Measurements from ENCODE around the gene NSG2.
"Not testable (repeated sequence)": the region's sequence is repeated elsewhere in the genome, so short reads cannot be mapped to it uniquely, and the experiment has no call there.

Gene NSG2

DNA sequence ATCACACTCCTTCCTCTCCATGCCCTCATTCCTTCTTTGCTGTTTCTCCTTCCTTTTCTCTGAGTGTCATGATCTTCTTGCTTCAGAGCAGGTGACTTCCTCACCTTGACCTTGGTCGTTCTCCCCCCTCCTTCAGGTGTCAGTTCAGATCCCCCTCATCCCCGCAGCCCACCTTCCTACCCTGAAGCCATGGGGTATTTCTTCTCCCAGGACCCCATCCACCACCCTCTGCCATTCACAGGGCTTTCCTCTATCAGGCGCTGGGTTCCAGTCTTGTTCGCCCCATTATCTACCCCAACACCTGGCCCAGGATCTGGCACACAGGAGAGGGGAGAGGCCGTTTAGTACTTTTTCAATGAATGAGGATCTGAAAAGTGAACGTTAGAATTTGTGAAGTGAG, 101.0 kb downstream of the NSG2 start:
- in situ Hi-C loops (cut with HindIII; ENCODE audit: low sequenced_read_pairs), result no loop called here

DNA sequence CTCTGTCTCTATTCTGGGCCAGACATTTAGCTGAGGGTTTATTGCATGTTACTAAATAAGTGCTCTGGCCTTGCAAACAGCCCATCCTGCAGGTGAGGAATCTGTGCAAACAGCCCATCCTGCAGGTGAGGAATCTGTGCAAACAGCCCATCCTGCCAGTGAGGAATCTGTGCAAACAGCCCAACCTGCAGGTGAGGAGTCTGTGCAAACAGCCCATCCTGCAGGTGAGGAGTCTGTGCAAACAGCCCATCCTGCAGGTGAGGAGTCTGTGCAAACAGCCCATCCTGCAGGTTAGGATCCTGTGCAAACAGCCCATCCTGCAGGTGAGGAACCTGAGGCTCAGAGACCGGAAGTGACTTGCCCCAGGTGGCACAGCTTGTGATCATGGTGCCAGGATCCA, 101.5 kb downstream of the NSG2 start:
- in situ Hi-C loops (cut with HindIII; ENCODE audit: low sequenced_read_pairs), result not testable (repeated sequence)

GRCh38 chr5:174147551-174147950, 102.0 kb downstream of the NSG2 start:
- in situ Hi-C loops (cut with HindIII; ENCODE audit: low sequenced_read_pairs), result no loop called here

DNA sequence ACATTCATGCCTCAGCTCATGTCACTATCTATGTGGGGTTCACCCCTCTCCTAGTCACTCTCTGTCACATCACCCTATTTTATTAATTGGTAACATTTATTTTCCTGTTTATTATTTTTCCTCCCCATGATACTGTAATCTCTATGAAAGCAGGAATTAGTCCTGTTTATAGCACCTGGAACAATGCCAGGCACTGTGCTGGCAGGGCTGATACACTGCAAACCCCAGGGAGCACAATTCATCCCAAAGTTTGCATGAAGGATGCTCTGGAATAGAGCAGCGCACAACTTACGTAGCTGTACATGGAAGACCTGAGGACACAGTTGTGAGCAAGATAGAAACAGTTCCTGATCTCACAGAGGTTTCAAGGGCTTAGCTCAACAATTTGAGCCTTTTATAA, 103.2 kb downstream of the NSG2 start:
- in situ Hi-C loops (cut with HindIII; ENCODE audit: low sequenced_read_pairs), result no loop called here

DNA sequence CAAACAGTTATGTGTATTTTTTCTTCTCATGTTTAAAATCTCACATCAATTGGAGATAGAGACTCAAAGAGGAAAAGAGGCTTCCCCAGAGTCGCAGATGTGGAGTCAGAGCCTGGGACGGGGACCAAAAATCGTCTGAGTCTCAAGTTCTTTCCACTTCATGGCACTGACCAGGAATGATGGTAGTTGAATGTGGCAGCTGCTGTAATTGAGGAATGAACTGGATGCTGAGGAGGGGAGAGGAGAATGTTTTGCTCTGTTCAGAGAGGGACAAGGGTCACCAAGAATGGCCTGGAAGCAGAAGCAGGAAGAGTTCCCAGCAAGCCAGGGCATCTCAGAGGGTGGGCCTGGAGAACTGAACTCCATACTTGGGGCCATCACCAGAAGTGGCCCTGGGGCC, 103.9 kb downstream of the NSG2 start:
- in situ Hi-C loops (cut with HindIII; ENCODE audit: low sequenced_read_pairs), result no loop called here

DNA sequence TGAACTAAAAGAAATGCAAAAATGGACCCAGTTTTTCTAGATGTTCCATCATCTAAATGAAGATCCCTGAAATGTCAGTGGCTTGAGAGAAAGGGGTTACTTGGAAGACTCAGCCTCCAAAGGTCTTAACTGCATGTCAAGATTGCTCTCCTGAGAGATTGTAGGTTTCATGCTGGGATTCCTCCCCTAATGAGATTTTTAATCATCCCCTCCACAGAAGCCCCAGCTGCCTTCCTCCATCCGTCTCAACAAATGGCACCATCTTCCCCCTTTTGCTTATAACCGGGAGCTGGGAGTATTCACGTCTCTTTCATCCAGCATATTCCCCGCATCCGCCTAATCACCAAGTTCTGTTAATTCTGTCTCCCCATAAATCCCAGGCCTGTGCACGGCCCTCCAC, 104.5 kb downstream of the NSG2 start:
- in situ Hi-C loops (cut with HindIII; ENCODE audit: low sequenced_read_pairs), result no loop called here

DNA sequence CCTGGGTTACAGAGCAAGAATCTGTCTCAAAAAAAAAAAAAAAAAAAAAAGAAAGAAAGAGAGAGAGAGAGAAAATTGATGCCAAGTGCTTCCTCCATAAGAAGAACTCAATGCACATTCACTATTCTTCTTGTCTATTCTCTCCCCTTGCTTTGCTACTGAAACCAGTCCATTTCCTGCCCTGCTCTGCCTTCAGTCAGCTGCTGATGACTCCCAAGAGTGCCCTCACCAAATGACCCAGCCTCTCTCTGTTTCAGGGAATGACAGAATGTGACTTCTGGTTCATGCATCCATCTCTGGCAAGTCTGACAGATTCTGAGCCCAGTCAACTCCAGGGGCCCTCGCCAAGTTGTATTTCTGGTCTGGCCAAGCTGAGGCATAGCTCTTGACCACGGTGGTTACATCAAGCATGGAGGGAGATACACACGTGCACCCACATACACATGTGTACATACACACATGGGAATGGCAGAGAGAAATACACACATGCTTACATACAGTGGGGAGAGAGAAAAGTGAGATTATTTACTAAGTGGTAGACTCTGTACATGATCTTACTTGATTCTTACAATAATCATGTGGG, 106.2 kb downstream of the NSG2 start:
- in situ Hi-C loops (cut with HindIII; ENCODE audit: low sequenced_read_pairs), result no loop called here

- in situ Hi-C loops (cut with HindIII; ENCODE audit: low sequenced_read_pairs), result no loop called here
Observed at GRCh38 chr5:174154559-174154958, 109.1 kb downstream of the NSG2 start.

DNA sequence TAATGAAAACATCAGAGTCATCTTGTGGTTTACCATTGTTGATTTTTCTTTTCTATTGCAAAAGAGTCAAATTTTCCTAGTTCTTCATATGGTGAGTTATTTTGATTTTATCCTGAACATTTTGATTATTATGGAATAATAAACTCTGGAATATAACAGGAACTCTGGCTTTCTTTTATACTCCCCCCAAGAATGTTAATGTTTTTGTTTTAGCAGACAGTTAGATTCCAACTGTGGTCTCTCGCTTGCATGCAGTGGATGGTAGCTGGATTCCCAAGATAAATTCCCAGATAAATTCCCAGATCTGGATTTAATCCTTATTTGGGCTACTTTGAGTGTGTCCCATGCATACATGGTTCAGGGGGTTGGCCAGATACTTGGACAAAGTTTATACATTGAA, 109.8 kb downstream of the NSG2 start:
- in situ Hi-C loops (cut with HindIII; ENCODE audit: low sequenced_read_pairs), result no loop called here

GRCh38 chr5:174155706-174156105, 110.2 kb downstream of the NSG2 start:
- in situ Hi-C loops (cut with HindIII; ENCODE audit: low sequenced_read_pairs), result no loop called here

DNA sequence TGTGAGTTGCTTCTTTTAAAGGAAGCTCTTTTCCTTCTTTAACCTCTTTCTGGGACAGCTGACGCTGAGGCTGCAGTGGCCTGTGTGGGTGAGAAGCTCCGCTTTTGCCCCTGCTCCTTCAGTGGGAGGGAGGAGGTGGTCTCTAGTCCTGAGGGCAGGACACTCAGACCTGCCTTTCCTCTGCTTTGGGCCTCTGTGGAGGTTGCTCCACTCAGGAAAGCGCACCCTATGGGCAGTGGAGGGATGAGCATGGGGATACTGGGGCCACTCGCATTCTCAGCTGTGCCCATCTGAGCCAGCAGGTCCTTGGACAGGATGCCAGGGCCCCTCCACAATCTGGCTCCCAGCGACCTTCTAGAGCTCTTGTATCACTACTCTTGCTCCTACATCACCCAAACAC, 111.5 kb downstream of the NSG2 start:
- in situ Hi-C loops (cut with HindIII; ENCODE audit: low sequenced_read_pairs), result no loop called here
